Trophoblast cell (in vitro differentiated cells and primary cell): ENCODE data around the gene HADHB.

ENCODE experiments used
- DNase-seq, 2 donors: peaks; one replicate each; pipeline ENCODE4 v3.0.0-alpha.2; 2016
- H2AFZ ChIP-seq: 2 replicates; pipeline ENCODE4 v1.6.1; 2013; ENCODE audit warnings: low read length, moderate library complexity, mild to moderate bottlenecking; ENCODE audit not compliant: insufficient read depth, poor library complexity
- H2AK5ac ChIP-seq: 2 replicates; pipeline ENCODE4 v1.6.1; 2013; ENCODE audit warnings: mild to moderate bottlenecking, low read length
- H2BK120ac ChIP-seq: 2 replicates; pipeline ENCODE4 v1.6.1; 2013; ENCODE audit warnings: low read length, mild to moderate bottlenecking, moderate library complexity; ENCODE audit not compliant: insufficient read depth, poor library complexity
- H2BK12ac ChIP-seq: 2 replicates; pipeline ENCODE4 v1.6.1; 2013; ENCODE audit warnings: mild to moderate bottlenecking, low read length, moderate library complexity
- H2BK5ac ChIP-seq: 2 replicates; pipeline ENCODE4 v1.6.1; 2013; ENCODE audit warnings: low read length, low read depth, moderate library complexity, mild to moderate bottlenecking; ENCODE audit not compliant: poor library complexity
- H3K14ac ChIP-seq: 2 replicates; pipeline ENCODE4 v1.6.1; 2013; ENCODE audit warnings: mild to moderate bottlenecking, low read length
- H3K18ac ChIP-seq: 2 replicates; pipeline ENCODE4 v1.6.1; 2013; ENCODE audit warnings: mild to moderate bottlenecking, low read length
- H3K23ac ChIP-seq: 2 replicates; pipeline ENCODE4 v1.6.1; 2013; ENCODE audit warnings: low read length
- H3K27ac ChIP-seq: 2 replicates; pipeline ENCODE4 v1.5.1; 2013; ENCODE audit warnings: low read depth, mild to moderate bottlenecking, inconsistent platforms, low read length, moderate library complexity
- H3K27me3 ChIP-seq: 2 replicates; pipeline ENCODE4 v1.6.1; 2013; ENCODE audit warnings: inconsistent platforms, mild to moderate bottlenecking, low read length, moderate library complexity; ENCODE audit not compliant: insufficient read depth
- H3K36me3 ChIP-seq, 2 experiments: 1 replicate in 1 of 2; 2 replicates in 1 of 2; pipeline ENCODE4 v1.6.1; 2013; ENCODE audit warnings: low read length in 2 of 2, mild to moderate bottlenecking in 2 of 2, moderate library complexity in 1 of 2; ENCODE audit not compliant: insufficient read depth in 2 of 2, control insufficient read depth in 1 of 2
- H3K4ac ChIP-seq: 2 replicates; pipeline ENCODE4 v1.6.1; 2013; ENCODE audit warnings: low read depth, mild to moderate bottlenecking, low read length, moderate library complexity
- H3K4me1 ChIP-seq, 2 experiments: 1 replicate in 1 of 2; 2 replicates in 1 of 2; pipeline ENCODE4 v1.6.1; 2013; ENCODE audit warnings: low read length in 2 of 2, mild to moderate bottlenecking in 2 of 2, moderate library complexity in 1 of 2; ENCODE audit not compliant: insufficient read depth in 2 of 2, control insufficient read depth in 1 of 2
- H3K4me2 ChIP-seq: 2 replicates; pipeline ENCODE4 v1.6.1; 2013; ENCODE audit warnings: inconsistent platforms, mild to moderate bottlenecking, low read length, moderate library complexity
- H3K4me3 ChIP-seq: 2 replicates; pipeline ENCODE4 v1.5.1; 2013; ENCODE audit warnings: mild to moderate bottlenecking, low read depth, low read length, inconsistent platforms
- H3K79me1 ChIP-seq: one replicate; pipeline ENCODE4 v1.6.1; 2013; ENCODE audit warnings: low read length
- H3K79me2 ChIP-seq: 2 replicates; pipeline ENCODE4 v1.6.1; 2013; ENCODE audit warnings: low read length, mild to moderate bottlenecking; ENCODE audit not compliant: control insufficient read depth, insufficient read depth, poor library complexity
- H3K9ac ChIP-seq: 2 replicates; pipeline ENCODE4 v1.6.1; 2013; ENCODE audit warnings: mild to moderate bottlenecking, low read length
- H3K9me3 ChIP-seq: 2 replicates; pipeline ENCODE4 v1.6.1; 2013; ENCODE audit warnings: low read depth, mild to moderate bottlenecking, control low read depth, inconsistent platforms, low read length; ENCODE audit not compliant: insufficient read depth
- H4K12ac ChIP-seq: 2 replicates; pipeline ENCODE4 v1.6.1; 2013; ENCODE audit warnings: low read depth, mild to moderate bottlenecking, low read length, moderate library complexity
- H4K8ac ChIP-seq: 2 replicates; pipeline ENCODE4 v1.6.1; 2013; ENCODE audit warnings: low read depth, mild to moderate bottlenecking, low read length, moderate library complexity
- H4K91ac ChIP-seq: one replicate; pipeline ENCODE4 v1.6.1; 2013; ENCODE audit warnings: low read depth, mild to moderate bottlenecking, low read length, moderate library complexity
- WGBS: extraction: QIAGEN DNeasy Blood & Tissue Kit; methylation state at CpG from one replicate; pipeline ENCODE4 v1.1.7; 2013; ENCODE audit warnings: missing lambda C conversion rate; ENCODE audit not compliant: insufficient read length, insufficient coverage; ENCODE audit errors: extremely low coverage; 5-methylcytosine and 5-hydroxymethylcytosine counted together

Gene HADHB

DNA sequence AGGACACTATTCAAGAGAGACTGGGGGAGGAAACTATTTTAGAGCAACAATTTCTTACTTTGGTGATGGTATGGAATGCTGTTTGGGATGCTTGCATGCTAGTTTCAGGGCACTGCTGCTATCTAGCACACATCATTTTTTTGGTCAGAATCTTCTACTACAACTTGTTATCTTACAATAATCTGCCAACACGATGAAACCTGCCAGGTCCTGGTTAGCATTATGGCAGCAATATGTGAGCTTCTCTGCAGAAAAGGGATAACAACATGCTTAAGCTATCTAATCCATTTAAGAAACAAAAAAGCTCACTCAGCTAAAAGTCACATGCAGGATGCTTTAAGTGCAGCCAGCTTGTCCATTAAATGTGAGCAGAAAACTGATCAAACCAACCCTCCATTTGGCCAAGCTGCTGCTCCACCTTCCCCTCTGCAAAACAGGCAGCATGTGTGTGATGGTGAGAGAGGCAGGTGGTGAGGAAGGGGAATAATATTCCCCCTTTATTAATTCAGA is 41.7 kb upstream of the HADHB start:
- H3K9ac ChIP-seq: no peak overlapping the region
- H3K9me3 ChIP-seq: no peaks in the 10 kb centered on the region
- no peak overlapping the region for H2BK12ac ChIP-seq

DNA sequence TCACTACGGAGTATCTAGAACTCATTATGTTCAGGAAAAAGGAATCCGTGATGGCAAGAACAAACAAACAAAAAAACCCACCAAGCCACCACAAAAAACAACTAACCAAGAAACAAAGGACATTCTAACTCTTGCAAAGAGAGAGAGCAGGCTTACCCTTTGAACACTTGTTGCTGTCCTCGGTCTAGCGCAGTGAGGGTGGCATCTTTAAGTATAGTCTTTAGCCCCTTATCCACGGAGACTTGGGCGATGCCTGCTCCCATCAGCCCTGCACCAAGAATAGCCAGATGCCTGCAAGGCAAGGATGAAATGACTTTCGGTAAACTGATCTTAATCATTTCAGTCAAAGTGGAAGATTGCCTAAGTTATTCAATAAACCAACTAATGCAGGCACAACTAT is 40.8 kb upstream of the HADHB start:
- Histone ChIP-seq H3K79me1 (no peaks in the 10 kb centered on the region), H2AFZ (no peak overlapping the region), H3K27me3 (no peaks in the 10 kb centered on the region), H3K23ac (no peak overlapping the region), H3K4ac (no peak overlapping the region), H2BK120ac (no peak overlapping the region), H2AK5ac (no peak overlapping the region), H3K14ac (no peak overlapping the region), H3K18ac (no peak overlapping the region), H3K79me2 (no peaks in the 10 kb centered on the region), H3K9ac (peak overlapping the region; percentile 80), H3K4me1 (no peaks in the 10 kb centered on the region), H3K9me3 (no peaks in the 10 kb centered on the region), H4K12ac (no peak overlapping the region), H2BK5ac (no peak overlapping the region), H3K4me2 (no peak overlapping the region), H3K27ac (no peak overlapping the region), H4K8ac (no peak overlapping the region), H4K91ac (no peak overlapping the region), H3K36me3 (peaks cover 14 to 33% of the 10 kb centered on the region in 2 experiments), H2BK12ac (no peak overlapping the region), H3K4me3 (no peak overlapping the region)
- DNase-seq: no peak
- WGBS: no CpG with 5 or more reads among the region's 7 CpGs

More for the DNA sequence above, 41.7 kb upstream of the HADHB start:
- H3K23ac ChIP-seq: no peak overlapping the region
- H2BK120ac ChIP-seq: no peak overlapping the region
- H2BK5ac ChIP-seq: no peak overlapping the region
- no peak overlapping the region for H3K14ac ChIP-seq
- no peak overlapping the region for H3K4me2 ChIP-seq
- no peak overlapping the region for H2AK5ac ChIP-seq
- H4K12ac ChIP-seq: no peak overlapping the region
- no peak overlapping the region for H4K91ac ChIP-seq
- H3K27ac ChIP-seq: no peak overlapping the region
- H3K4me3 ChIP-seq: no peak overlapping the region
- H3K36me3 ChIP-seq: peaks cover 14 to 32% of the 10 kb centered on the region in 2 experiments
- no peak overlapping the region for H3K18ac ChIP-seq
- no peak overlapping the region for H2AFZ ChIP-seq
- H3K4ac ChIP-seq: no peak overlapping the region
- H3K79me1 ChIP-seq: no peaks in the 10 kb centered on the region
- WGBS: no CpG with 5 or more reads among the region's 1 CpG
- no peak overlapping the region for H4K8ac ChIP-seq
- H3K79me2 ChIP-seq: no peaks in the 10 kb centered on the region
- no peaks in the 10 kb centered on the region for H3K27me3 ChIP-seq
- no peaks in the 10 kb centered on the region for H3K4me1 ChIP-seq
- no peak for DNase-seq

- no peak overlapping the region for H4K12ac ChIP-seq
- H3K18ac ChIP-seq: no peak overlapping the region
- H3K4me2 ChIP-seq: no peak overlapping the region
- H3K4me1 ChIP-seq: no peaks in the 10 kb centered on the region
- H2BK5ac ChIP-seq: no peak overlapping the region
- H3K36me3 ChIP-seq: peaks cover 10 to 26% of the 10 kb centered on the region in 2 experiments
- H3K79me2 ChIP-seq: no peaks in the 10 kb centered on the region
- H3K9ac ChIP-seq: no peak overlapping the region
- no peak for DNase-seq
- H3K4me3 ChIP-seq: no peak overlapping the region
- H2BK12ac ChIP-seq: no peak overlapping the region
- no peak overlapping the region for H4K8ac ChIP-seq
- H2AK5ac ChIP-seq: no peak overlapping the region
- H3K27ac ChIP-seq: no peak overlapping the region
- H3K79me1 ChIP-seq: no peaks in the 10 kb centered on the region
- no peak overlapping the region for H3K4ac ChIP-seq
- no peak overlapping the region for H4K91ac ChIP-seq
- H3K14ac ChIP-seq: no peak overlapping the region
- H3K23ac ChIP-seq: no peak overlapping the region
- no CpG with 5 or more reads among the region's 5 CpGs for WGBS
- H3K9me3 ChIP-seq: no peaks in the 10 kb centered on the region
- no peaks in the 10 kb centered on the region for H3K27me3 ChIP-seq
- no peak overlapping the region for H2BK120ac ChIP-seq
- H2AFZ ChIP-seq: no peak overlapping the region
Observed at GRCh38 chr2:26212011-26212410, 32.7 kb upstream of the HADHB start.

DNA sequence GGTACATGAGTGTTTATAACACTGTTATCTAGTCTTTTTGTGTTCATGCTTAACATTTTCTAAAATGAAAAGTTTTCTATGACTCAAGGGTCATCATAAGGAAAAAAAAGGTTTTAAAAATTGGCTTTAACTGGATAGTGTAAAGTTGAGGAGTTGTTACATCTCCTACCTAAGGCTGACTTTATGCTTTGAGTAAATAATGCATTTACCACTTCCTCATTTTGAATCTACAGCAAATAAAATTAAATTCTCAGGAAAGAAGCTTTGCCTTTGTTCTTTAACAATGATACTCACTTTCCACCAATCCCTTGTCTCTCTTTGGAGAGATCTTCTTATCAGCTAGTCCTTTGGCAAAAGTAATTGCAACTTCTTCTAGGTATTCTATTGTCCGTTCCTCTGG is 30.0 kb upstream of the HADHB start:
- no peaks in the 10 kb centered on the region for H3K79me1 ChIP-seq
- no peak overlapping the region for H3K27ac ChIP-seq
- peaks cover 11 to 20% of the 10 kb centered on the region in 2 experiments for H3K36me3 ChIP-seq
- WGBS: no CpG with 5 or more reads among the region's 1 CpG
- H2AK5ac ChIP-seq: no peak overlapping the region
- H2AFZ ChIP-seq: no peak overlapping the region
- no peaks in the 10 kb centered on the region for H3K79me2 ChIP-seq
- H3K4me2 ChIP-seq: no peak overlapping the region
- no peak overlapping the region for H3K14ac ChIP-seq
- H3K4ac ChIP-seq: no peak overlapping the region
- no peak overlapping the region for H2BK120ac ChIP-seq
- DNase-seq: no peak
- H3K23ac ChIP-seq: no peak overlapping the region
- H4K91ac ChIP-seq: no peak overlapping the region
- H4K12ac ChIP-seq: no peak overlapping the region
- H3K4me3 ChIP-seq: no peak overlapping the region
- H2BK12ac ChIP-seq: no peak overlapping the region
- no peak overlapping the region for H3K18ac ChIP-seq
- H2BK5ac ChIP-seq: no peak overlapping the region
- H3K9me3 ChIP-seq: no peaks in the 10 kb centered on the region
- no peaks in the 10 kb centered on the region for H3K27me3 ChIP-seq
- H3K9ac ChIP-seq: no peak overlapping the region
- no peak overlapping the region for H4K8ac ChIP-seq
- H3K4me1 ChIP-seq: no peaks in the 10 kb centered on the region
